Glomerular visceral epithelial cell (primary cell): ENCODE measurements around the gene BAX.

Experiments used
- DNase-seq: peaks from one replicate; pipeline ENCODE4 v3.0.0-alpha.2; 2016; ENCODE audit errors: extremely low spot score

BAX gene

GRCh38 chr19:48962029-48962848, 7.6 kb downstream of the BAX start:
- DNase-seq, result peak; percentile 85

GRCh38 chr19:48962849-48963165, 8.1 kb downstream of the BAX start:
- DNase-seq, result no peak

GRCh38 chr19:48963371-48964204, 8.9 kb downstream of the BAX start:
- peak; percentile 95 for DNase-seq

GRCh38 chr19:48964205-48965039, 9.7 kb downstream of the BAX start:
- no peak for DNase-seq

GRCh38 chr19:48965040-48965805, 10.5 kb downstream of the BAX start, which contains the start of gene FTL:
TSS of gene FTL (plus strand) at chr19:48965309. CDS start at chr19:48965508, 199 bp downstream.
- DNase-seq, result peak; percentile 98

GRCh38 chr19:48965806-48966540, 11.3 kb downstream of the BAX start:
- peak; percentile 82 for DNase-seq

- DNase-seq, result peak; percentile 27
These were observed 12.1 kb downstream of the BAX start for GRCh38 chr19:48966541-48967345.

GRCh38 chr19:48967346-48968178, 12.9 kb downstream of the BAX start:
- DNase-seq, result peak; percentile 49

- DNase-seq, result peak; percentile 36
These were observed 13.5 kb downstream of the BAX start for GRCh38 chr19:48968179-48968661.

- no peak for DNase-seq
These were observed 14.1 kb downstream of the BAX start for GRCh38 chr19:48968813-48969218.

- DNase-seq, result peak; percentile 33
These were observed 14.8 kb downstream of the BAX start for GRCh38 chr19:48969276-48970138.

- no peak for DNase-seq
These were observed 15.6 kb downstream of the BAX start for GRCh38 chr19:48970139-48970766.

- DNase-seq, result peak; percentile 75
These were observed 16.3 kb downstream of the BAX start for GRCh38 chr19:48970923-48971395.

- DNase-seq, result no peak
These were observed 21.5 kb downstream of the BAX start for GRCh38 chr19:48975947-48976847.

GRCh38 chr19:48977061-48977460, 22.4 kb downstream of the BAX start:
- DNase-seq, result no peak

- DNase-seq, result no peak
These were observed 27.6 kb downstream of the BAX start for GRCh38 chr19:48982280-48982679.
